Raji (cell line): ENCODE results near the gene SPRED2.

ENCODE experiments used
- POLR2A ChIP-seq: IDR thresholded peaks from 2 replicates; pipeline ENCODE4 v1.6.1; 2011; ENCODE audit warnings: low read depth, low read length, control low read depth; ENCODE audit not compliant: insufficient read depth

Gene SPRED2

DNA sequence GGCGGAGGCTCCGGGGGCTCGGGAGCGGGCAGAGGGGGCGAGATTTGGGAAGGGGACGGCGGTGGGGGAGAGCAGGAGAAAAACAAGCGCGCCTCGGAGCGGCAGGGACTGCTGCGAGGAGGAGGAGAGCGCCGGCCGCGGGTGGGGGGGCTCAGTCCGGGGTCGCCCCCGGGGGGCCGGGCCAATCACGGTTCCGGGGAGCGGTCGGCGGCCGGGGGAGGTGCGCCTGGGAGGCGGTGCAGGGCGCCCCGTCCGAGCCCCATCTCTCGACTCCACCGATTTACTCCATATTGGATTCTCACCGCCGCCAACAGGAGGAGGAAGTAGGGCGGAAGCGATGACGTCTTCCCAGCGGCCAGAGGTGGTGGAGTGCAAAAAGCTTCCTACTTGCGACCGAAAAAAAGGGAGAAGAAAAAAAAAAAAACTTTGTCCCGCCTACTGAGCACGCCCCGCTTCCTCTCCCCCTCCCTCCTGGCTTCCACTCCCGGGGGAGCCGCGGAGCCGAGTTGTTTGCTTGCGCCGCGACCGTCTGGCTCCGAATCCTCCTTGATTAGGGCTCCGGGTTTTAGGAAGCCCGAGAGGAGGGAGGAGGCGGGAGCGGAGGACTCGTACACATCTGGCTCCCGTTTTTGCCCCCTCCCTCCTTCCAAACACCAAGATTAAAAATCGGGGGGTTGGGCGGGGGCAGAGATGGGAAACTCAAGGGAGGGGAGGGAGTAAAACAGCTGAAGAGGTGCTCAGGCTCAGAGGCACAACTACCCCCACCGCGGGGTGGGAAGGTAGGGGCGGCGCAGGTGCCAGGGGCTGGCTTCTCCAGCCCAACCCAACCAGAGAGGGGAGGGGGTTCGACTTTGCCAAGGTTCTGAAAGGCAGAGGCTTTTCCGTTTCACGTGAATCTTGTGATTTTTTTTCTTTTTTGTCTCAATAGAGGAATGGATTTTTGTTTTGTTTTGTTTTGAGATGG is at the start of gene SPRED2:
Gene SPRED2, minus strand, starts transcription at position 373 of the 964 bp plus-strand sequence. CDS start 612 bp downstream, outside the sequence.
- TF ChIP-seq POLR2A, result 0 out of 2 replicates have a peak, but pooled peaks have one; percentile 15

GRCh38 chr2:65481961-65482360 is 49.6 kb upstream of the SPRED2 start:
- no peak for TF ChIP-seq POLR2A

DNA sequence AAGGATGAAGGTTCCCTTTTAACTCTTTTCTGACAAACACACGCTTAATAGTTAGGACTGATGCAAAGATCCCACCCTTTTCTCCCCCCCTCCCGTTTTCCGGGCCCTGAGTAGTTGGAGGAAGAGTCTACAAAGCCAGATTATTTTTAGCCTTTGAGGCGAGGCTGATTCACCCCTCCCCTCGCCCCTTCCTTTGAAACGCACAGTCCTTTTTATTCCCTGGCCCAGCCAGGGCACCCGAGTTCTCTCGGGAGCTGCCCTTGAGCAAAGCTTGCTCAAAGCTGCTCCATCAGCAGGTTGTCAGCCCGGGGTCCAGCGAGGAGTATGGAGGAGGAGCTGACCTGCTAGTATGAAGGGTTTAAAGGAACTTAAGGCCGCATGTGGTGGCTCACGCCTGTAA is 47.1 kb upstream of the SPRED2 start:
- no peak for TF ChIP-seq POLR2A

GRCh38 chr2:65478498-65479135 is 46.2 kb upstream of the SPRED2 start:
- no peak for TF ChIP-seq POLR2A

- TF ChIP-seq POLR2A, result no peak
Measured at GRCh38 chr2:65477590-65477989, 45.2 kb upstream of the SPRED2 start.

DNA sequence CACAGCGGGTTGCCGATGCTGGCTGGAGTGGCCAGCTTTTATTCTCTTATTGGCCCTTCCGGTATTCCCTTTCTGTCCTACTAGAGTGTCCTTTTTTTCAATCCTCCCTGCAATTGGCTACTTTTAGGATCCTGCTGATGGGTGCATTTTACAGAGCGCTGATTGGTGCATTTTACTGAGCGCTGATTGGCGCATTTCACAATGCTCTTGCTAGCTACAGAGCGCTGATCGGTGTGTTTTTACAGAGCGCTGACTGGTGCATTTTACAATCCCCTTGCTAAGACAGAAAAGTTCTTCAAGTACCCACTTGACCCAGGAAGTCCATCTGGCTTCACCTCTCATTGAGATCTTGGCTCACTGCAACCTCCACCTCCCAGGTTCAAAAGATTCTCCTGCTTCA is 44.4 kb upstream of the SPRED2 start:
- no peak for TF ChIP-seq POLR2A

DNA sequence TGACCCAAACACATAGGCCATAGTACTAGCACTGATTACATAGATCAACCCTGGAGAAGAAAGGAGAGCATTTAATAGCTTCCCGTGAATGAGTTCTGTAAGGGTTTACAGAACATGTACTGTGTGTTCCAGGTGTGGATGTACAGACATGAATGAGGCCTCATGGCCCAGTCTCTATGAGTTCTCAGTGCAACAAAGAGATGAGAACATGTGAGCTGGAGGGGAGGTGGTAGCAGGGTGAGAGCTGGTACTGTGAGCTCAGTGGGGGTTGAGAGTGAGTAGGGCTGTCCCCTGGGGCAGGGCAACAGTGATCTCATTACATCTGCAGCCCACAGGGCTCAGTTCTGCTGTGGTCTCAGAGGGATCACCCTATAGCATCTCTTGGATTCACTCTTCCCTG is 42.6 kb upstream of the SPRED2 start:
- TF ChIP-seq POLR2A, result no peak

GRCh38 chr2:65473045-65473444 is 40.6 kb upstream of the SPRED2 start:
- TF ChIP-seq POLR2A, result no peak

DNA sequence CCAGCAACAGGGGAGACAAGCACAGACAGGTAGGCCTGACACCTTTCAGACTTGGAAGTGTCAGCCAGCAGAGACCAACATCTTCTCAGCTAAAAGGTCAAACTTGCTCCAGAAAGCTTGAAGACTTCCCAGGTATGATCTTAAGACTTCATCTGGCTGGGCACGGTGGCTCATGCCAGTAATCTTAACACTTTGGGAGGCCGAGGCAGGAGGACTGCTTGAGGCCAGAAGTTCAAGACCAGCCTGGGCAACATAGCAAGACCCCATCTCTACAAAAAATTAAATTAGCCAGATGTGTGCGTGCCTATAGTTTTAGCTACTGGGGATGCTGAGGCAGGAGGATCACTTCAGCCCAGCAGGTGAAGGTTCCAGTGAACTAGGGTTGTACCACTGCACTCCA is 39.0 kb upstream of the SPRED2 start:
- TF ChIP-seq POLR2A, result no peak

DNA sequence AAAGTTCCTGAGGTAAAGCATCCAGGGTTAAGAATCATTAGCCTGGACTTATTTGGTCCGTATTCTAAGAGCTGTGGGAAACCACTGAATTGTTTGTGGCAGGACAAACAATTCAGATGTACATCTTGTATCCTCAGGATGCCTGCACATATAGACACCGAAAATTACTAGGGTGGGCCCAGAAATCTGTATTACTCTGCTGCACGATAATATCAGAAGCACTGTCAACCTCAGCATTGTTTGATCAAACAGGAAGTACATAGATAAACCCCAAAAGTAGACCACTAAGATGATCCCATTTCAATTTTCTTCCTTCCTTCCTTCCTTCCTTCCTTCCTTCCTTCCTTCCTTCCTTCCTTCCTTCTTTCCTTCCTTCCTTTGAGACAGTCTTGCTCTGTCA is 34.2 kb upstream of the SPRED2 start:
- no peak for TF ChIP-seq POLR2A

- TF ChIP-seq POLR2A, result no peak
Measured at GRCh38 chr2:65465857-65466256, 33.5 kb upstream of the SPRED2 start.

DNA sequence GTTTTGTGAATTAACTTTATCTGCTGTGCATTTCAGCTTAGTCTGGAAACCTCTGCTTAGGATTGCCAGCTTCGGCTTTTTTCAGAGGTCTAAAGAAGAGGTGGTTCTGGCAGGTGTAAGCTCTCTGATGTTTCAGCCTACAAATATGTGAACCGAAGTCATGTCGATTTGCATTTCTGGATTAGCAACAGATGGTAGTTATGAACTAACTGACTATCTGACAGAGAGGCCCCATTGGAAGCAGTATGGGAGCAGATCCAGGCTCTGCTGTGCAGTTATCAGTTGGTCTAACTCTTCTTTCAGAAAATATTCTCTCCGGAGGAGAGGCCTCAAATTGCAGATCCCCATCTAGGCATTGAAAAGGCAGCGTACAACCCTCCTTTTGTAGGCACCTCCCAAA is 32.7 kb upstream of the SPRED2 start:
- TF ChIP-seq POLR2A, result no peak

- no peak for TF ChIP-seq POLR2A
Measured at GRCh38 chr2:65464604-65465003, 32.2 kb upstream of the SPRED2 start.

GRCh38 chr2:65458999-65459398 is 26.6 kb upstream of the SPRED2 start:
- no peak for TF ChIP-seq POLR2A

DNA sequence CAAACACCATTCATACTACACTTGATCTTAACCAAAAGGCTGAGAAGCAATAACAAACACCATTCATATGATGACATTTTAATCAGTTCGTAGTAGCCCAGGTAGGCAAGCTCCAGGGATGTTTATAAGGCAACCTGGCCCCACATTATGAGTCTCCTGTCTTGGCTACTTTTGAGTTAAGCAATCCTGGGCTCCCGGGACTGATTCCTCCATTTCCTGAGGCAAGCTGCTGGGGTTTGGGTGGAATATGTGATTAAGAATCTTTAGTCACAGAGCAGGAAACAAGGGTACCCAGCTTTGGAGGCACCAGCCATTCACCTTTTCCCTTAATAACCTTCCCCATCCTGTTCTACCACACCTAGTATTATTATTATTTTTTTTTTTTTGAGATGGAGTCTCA is 24.5 kb upstream of the SPRED2 start:
- TF ChIP-seq POLR2A, result no peak

DNA sequence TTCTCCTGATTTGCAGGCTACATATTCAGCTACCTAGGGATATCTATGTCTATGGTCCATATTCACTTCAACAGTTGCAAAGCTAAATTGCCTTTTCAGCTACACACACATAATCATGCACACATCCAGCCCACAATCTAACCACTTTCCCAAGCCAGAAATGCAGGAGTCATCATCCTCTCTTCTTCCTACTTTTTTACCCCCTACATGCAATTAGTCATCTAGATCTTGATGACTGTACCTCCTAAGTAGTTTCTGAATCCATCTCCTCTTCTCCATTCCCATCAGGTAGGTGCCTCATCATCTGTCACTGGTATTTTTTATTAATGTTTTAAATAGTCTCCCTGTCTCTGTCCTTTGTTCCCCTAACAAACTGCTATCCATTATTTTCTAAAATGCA is 23.7 kb upstream of the SPRED2 start:
- no peak for TF ChIP-seq POLR2A
